Amniotic epithelial cell (primary cell): ENCODE results near the gene SYDE1.
A peak's percentile ranks its signal among the peaks of the same experiment; 100 is the strongest.

Experiments
- DNase-seq: peaks from one replicate; pipeline ENCODE4 v3.0.0-alpha.2; 2010; ENCODE audit warnings: low read depth

SYDE1 gene

GRCh38 chr19:15124572-15125231 lies 17.5 kb downstream of the SYDE1 start:
- no peak for DNase-seq

DNA sequence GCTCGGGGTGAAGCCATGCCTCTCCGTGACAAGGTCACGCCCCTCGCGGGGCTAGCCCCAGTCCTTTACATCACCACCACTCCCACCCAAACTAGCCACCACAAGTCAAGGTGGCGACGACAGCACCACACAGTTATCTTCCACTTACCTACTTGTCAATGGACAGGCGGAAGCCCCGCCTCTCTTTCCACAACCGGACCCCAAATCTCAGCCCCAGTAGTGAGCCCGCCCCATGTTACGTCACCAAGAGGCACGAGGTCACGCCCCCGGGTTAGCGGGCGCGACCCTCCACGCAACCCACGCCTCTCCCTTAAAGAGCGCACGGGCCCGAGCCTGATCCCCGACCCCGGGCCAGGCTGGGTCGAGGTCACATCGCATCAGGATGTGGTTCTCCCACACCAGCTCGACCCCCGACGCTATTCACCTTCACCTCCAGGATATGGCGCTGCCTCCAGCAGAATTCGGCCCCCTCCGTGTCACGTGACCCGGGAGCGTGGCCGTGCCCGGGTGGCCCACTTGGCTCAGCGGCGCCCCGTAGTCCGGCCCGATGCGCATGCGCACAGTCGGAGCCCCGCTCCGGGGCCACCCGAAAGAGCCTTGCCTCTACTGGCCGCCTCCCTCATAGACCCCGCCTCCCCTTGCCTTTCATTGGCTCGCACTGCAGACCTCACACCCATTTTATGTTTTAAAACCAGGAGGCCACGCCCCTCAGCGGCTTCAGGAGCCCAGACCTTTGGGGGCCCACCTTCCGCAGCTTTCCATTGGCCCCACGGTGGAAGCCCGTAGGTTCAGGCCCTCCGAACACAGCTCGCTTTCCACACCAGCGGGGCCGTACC lies 18.2 kb downstream of the SYDE1 start:
- DNase-seq, result peak; percentile 96

- peak; percentile 74 for DNase-seq
Observed at GRCh38 chr19:15126131-15126910, 19.1 kb downstream of the SYDE1 start.

DNA sequence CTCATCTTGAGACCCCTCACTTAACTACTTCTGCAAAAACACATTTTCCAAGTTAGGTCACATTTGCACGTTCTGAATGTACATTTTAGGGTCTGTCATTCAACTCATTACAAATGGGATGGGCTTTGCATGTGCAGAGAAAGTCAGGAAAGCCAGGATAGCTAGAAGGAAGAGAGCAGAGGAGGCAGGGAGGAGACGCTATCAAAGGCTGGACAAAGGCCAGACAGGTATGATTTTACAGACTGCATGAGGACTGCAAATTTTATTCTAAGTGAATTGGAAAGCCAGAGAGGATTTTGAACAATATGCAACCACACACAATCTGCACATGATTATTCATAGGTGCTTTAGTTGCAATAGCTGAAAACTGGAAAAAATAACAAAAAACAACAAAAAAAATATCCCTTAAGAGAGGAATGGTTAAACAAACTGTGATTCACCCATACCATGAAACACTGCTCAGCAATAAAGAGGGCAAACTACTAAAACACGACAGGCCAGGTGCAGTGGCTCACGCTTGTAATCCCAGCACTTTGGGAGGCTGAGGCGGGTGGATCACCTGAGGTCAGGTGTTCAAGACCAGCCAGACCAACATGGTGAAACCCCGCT lies 21.1 kb downstream of the SYDE1 start:
- DNase-seq, result no peak

- no peak for DNase-seq
Observed at GRCh38 chr19:15129856-15130585, 22.8 kb downstream of the SYDE1 start.

- DNase-seq, result peak; percentile 67
Observed at GRCh38 chr19:15136234-15136954, 29.2 kb downstream of the SYDE1 start.

DNA sequence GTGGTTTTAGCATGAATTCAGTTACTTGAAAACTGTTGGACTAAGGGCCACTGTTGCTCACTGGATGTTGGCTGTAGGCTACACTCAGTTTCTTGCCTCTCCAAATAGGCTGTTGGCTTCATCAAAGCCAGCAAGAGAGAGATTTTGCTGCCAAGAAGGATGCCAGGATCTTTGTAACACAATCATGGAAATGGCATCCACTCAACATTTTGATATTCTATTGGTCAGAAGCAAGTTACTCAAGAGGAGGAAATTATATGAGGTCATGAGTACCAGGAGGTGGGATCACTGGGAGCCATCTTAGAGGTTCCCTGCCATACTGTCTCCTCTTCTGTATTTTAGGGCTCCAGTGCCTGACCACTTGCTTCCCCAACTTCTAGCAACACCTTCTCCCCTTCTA lies 30.6 kb downstream of the SYDE1 start:
- peak; percentile 34 for DNase-seq

- no peak for DNase-seq
Observed at GRCh38 chr19:15138427-15138826, 31.2 kb downstream of the SYDE1 start.

GRCh38 chr19:15141143-15141542 lies 33.9 kb downstream of the SYDE1 start:
- DNase-seq, result no peak

DNA sequence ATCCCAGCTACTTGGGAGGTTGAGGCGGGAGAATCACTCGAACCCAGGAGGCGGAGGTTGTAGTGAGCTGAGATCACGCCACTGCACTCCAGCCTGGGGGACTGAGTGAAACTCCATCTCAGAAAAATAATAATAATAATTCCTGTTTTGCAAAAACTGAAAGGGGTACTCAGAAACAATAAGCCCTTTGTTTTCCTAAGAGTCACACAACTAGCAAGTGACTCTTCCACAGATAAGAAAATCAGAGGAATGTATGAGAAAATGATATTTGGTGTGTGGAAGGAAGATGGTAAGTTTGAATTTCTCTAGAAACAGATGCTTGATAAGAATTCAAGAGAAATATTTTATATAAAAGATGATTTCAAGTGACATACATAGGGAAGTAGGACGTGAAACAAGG lies 35.1 kb downstream of the SYDE1 start:
- no peak for DNase-seq

- no peak for DNase-seq
Observed at GRCh38 chr19:15144046-15144646, 36.9 kb downstream of the SYDE1 start.

GRCh38 chr19:15147090-15147489 lies 39.9 kb downstream of the SYDE1 start:
- DNase-seq, result no peak

DNA sequence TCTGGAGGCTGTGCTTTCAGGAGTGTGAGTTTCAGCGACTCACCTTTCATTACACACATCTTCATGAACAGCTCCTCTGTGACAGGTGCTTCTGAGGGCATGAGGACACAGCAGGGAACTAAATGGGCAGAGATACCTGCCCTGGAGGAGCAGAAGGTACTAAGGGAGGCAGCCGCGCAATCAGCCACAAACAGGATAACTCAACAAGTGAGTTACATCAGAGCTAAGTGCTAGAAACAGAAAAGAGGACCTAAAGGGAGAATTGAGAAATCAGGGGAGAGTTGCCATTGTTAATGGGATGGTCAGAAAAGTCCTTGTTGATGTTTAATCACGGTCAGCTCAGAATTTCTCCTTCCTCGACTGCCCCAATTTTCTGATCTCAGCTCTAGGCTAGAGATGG lies 42.5 kb downstream of the SYDE1 start:
- no peak for DNase-seq

- peak; percentile 43 for DNase-seq
Observed at GRCh38 chr19:15154002-15154612, 46.9 kb downstream of the SYDE1 start.

- no peak for DNase-seq
Observed at GRCh38 chr19:15155296-15155695, 48.1 kb downstream of the SYDE1 start.

DNA sequence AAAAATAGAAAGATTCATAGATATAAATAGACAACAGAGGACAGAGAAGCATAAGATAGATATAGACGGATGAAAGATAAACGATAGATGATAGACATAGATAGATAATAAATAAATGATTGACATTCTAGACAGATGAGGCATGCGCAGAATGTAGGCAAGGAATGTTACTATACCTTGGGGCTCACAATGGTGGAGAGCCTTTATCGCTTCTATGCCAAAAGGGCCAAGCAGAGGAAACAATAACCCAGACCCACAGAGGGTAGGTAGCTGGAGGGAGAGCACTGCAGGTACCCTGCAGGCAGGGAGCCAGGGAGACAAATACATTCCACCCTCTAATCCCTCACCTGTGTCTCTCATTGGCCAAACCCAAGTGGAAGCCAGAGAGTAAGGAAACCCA lies 49.2 kb downstream of the SYDE1 start:
- no peak for DNase-seq

GRCh38 chr19:15159251-15159650 lies 52.0 kb downstream of the SYDE1 start:
- DNase-seq, result peak; percentile 32

DNA sequence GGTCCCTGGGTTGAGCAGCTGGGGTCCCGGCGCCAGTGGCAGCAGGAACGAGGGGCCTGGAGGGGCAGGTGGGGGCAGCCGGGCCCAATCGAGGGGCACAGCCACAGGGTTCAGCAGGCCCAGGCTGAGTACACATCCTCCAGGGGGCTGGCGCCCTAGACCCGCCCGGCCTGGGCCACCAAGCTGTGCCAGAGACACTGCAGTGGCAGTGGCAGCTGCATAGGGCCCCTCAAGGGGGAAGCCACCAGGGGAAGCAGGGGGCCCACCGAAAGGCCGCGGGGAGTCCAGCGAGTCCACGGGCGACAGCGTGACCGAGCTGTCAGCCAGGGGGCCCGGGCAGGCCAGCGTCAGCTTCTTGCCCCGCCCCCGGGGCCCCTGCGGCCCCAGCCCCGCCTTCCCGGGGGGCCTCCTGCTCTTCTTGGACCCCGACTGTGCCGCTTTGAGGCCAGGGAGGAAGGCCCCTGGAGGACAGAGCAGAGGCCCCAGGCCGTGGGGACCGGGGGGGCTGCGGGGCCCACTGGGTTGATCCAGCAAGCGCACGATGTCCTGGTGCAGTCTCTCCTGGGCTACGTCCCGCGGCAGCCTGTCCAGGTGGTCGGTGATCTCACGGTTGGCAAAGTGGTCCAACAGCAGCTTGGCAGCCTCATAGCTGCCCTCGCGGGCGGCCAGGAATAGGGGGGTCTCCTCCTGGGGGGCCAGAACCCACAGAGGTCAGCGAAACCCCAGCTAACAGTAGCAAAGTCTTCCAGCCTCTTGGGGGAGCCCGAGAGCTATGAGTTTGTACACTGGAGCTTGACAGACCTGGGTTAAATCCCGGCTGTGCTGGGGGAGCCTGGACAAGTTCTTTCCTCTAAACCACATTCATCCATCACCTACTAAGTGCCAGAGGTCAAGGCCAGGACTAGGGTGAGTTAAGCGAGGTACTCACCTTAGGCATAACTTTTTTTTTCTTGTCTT lies 54.1 kb downstream of the SYDE1 start:
- DNase-seq, result peak; percentile 43
